Epithelial cell of proximal tubule (primary cell): ENCODE data around the gene CCDC102A. TPM values are rescaled to one million over a fixed set of nuclear protein-coding genes. Genes with fewer than 3 reads are reported as not detected.
"Not testable (repeated sequence)": the region's sequence is repeated elsewhere in the genome, so short reads cannot be mapped to it uniquely, and the experiment has no call there.

ENCODE experiments used
- DNase-seq: peaks from one replicate; pipeline ENCODE4 v3.0.0-alpha.2; 2011; ENCODE audit warnings: low read depth
- H3K4me3 ChIP-seq: 2 replicates; pipeline ENCODE4 v1.5.1; 2011; ENCODE audit warnings: low read depth, mild to moderate bottlenecking, low read length
- total RNA-seq: library from RNA; depleted of rRNA; stranded (reverse); fragments of >200 nt; gene quantifications from 2 replicates; pipeline ENCODE4 v1.2.3, GENCODE V29; 2015
- TF ChIP-seq, protein P1 (sequence below): conservative IDR thresholded peaks from 2 replicates; pipeline ENCODE4 v1.5.1; 2012; ENCODE audit warnings: low read depth, mild to moderate bottlenecking, low read length

CCDC102A gene
- total RNA-seq, 1 donor from 2014 or later, result 22.7 TPM

DNA sequence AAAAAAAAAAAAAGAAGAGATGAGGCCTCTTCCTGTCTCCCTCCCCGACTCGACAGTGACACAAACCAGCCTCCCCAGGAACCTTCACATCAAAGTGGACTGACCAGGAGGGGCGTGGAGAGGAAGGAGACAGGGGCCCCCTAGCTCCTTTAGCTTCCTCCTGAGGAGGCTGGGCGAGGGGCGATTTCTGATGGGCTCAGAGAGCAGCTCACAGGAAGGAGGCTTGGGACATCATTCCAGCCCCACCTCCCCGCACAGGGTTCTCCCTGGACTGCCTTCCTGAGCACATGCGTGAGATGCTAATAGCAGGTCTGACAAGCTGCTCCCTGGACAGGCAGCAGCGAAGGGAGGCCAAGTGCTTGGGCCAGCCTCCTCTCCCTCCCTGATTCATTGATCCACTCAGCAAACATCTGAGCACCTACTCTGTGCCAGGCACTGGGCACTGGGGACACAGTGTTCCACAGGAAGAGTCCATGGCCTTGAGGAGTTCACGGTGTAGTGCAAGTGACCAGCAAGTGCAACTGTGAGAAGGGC, 35.7 kb downstream of the CCDC102A start:
- TF ChIP-seq, protein P1, sequence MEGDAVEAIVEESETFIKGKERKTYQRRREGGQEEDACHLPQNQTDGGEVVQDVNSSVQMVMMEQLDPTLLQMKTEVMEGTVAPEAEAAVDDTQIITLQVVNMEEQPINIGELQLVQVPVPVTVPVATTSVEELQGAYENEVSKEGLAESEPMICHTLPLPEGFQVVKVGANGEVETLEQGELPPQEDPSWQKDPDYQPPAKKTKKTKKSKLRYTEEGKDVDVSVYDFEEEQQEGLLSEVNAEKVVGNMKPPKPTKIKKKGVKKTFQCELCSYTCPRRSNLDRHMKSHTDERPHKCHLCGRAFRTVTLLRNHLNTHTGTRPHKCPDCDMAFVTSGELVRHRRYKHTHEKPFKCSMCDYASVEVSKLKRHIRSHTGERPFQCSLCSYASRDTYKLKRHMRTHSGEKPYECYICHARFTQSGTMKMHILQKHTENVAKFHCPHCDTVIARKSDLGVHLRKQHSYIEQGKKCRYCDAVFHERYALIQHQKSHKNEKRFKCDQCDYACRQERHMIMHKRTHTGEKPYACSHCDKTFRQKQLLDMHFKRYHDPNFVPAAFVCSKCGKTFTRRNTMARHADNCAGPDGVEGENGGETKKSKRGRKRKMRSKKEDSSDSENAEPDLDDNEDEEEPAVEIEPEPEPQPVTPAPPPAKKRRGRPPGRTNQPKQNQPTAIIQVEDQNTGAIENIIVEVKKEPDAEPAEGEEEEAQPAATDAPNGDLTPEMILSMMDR, result no peak
- DNase-seq, result no peak
- no peak overlapping the region for H3K4me3 ChIP-seq

DNA sequence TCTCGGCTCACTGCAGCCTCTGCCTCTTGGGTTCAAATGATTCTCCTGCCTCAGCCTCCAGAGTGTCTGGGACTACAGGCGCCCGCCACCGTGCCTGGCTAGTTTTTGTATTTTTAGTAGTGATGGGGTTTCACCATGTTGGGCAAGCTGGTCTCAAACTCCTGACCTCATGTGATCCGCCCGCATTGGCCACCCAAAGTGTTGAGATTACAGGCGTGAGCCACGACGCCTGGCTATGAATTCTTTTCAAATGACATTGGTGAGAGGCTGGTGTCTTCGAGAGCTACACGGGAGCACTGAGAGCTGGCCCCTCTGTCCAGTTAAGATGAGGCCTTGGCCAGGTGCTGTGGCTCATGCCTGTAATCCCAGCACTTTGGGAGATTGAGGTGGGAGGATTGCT, 36.4 kb downstream of the CCDC102A start:
- H3K4me3 ChIP-seq, DNase-seq: not testable (repeated sequence)

DNA sequence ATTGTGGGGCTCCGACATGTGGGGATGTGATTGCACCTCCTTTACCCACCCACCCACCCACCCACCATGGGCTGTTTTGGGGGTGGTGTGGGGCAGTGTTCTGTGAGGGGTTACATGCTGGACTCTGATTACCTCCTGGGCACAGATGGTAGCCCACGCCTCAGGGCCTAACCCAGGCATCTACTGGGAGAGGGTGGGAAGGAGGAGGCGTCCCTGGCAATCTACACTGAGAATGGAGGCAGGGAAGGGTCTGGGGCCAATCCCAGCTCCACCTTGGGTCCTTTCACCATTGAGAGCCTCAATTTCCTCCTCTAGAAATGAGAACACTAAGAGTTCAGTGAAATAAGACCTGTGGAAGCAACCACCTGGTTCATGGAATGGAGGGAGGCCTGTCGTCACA, 38.3 kb downstream of the CCDC102A start:
- no peak for DNase-seq
- H3K4me3 ChIP-seq, result no peak overlapping the region
- TF ChIP-seq, protein P1, result no peak

DNA sequence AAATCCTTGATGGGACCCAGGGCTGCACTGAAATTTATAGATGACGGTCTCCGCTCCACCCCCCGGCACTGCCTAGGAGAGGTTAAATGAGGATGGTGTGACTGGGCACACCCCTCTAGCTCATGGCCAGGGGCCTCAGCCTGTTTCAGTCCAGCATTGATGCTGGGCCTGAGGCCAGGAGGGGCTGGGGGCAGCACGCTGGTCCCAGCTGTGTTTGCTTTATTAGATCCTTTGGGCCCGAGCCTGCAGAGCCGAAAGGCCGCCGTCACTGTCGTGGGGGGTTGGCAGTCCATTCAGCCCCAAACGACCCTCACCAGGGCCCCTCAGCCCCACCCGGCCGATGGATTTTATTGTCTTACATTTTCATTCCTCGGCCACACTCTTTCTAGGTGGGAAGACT, 39.2 kb downstream of the CCDC102A start:
- no peak for DNase-seq
- TF ChIP-seq, protein P1, result no peak
- H3K4me3 ChIP-seq, result no peak overlapping the region

DNA sequence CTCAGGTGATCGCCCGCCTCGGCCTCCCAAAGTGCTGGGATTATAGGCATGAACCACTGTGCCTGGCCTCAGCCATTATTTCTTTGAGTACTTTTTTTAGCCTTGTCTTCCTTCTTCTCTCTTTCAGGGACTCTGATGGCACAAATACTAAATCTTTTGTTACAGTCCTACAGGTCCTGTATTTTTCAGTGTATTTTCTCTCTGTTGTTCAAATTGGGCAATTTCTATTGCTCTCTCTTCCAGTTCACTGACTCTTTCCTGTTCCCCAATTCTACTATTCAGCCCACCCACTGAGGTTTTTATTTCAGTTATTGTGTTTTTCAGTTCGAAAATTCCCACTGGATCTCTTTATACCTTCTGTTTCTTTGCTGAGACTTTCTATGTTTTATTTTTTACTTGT, 42.6 kb downstream of the CCDC102A start:
- TF ChIP-seq, protein P1, result no peak
- no peak for DNase-seq
- H3K4me3 ChIP-seq, result no peak overlapping the region

DNA sequence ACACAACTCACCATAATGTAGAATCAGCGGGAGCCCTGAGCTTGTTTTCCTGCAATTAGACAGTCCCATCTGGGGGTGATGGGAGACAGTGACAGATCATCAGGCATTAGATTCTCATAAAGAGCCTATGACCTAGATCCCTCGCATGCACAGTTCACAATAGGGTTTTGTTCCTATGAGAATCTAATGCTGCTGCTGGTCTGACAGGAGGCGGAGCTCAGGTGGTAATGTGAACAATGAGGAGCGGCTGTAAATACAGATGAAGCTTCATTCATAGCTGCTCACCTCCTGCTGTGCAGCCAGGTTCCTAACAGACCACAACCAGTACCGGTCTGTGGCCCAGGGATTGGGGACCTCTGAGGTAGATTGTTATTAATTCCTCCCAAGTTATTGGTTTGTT, 47.1 kb downstream of the CCDC102A start:
- H3K4me3 ChIP-seq, result no peak overlapping the region
- DNase-seq, result no peak
- TF ChIP-seq, protein P1, result no peak

DNA sequence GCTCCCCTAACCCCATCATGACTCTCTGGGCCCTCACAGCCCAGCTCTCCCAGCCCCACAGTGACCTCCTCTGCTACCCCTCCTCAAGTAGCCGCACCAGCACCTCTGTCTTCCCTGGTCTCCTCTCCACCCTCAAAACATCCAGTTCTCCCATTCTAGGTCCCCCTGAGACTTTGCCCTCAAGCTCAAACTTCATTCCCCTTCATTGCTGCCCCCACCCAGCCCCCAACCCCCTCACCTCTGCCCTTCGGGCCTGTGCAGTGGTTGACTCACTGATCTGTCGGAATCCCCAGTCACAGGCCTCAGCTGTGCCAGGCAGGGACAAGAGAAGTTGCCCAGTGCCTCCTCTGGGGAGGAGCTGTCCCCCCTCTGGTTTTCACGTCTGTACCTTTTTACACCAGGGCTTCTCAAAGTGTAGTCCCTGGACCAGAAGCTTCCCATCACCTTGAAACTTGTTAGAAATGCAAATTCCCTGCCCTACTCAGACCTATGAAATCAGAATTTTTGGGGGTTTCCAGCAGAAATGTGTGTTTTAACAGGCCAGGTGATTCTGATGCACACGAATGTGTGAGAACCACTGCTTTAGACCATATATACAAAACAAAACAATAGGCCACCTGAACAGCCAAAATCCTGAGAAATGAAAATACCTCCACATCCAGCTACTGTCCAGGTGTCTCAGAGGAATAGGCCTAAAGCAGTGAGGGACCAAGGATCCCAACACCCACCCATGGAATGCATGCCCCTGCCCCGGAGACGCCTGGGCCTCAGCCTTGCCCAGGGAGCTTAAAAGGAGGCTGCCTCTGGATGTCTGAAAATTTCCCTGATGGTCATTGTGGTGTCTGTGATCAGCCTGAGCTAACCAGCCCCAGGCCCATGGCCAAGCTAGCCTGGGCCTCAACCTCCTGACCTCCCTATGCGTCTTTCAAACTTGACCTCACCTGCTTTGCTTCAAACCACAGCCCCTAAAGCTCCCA, 49.2 kb downstream of the CCDC102A start:
- peak overlapping the region; percentile 48 for H3K4me3 ChIP-seq
- TF ChIP-seq, protein P1, result no peak
- no peak for DNase-seq
